HUES48 (cell line): Measurements from ENCODE around the gene TSPY8.
"Not testable (repeated sequence)": the region's sequence is repeated elsewhere in the genome, so short reads cannot be mapped to it uniquely, and the experiment has no call there.

Source experiments
- H3K27ac ChIP-seq: one replicate; pipeline ENCODE4 v1.7.0; 2013; ENCODE audit warnings: low read depth, low read length, inconsistent platforms
- H3K27me3 ChIP-seq: 2 replicates; pipeline ENCODE4 v1.6.1; 2013; ENCODE audit warnings: mild to moderate bottlenecking, low read length; ENCODE audit not compliant: control insufficient read depth, insufficient read depth
- H3K36me3 ChIP-seq: 2 replicates; pipeline ENCODE4 v1.6.1; 2013; ENCODE audit warnings: low read length; ENCODE audit not compliant: control insufficient read depth, insufficient read depth
- H3K4me1 ChIP-seq: 2 replicates; pipeline ENCODE4 v1.6.1; 2013; ENCODE audit warnings: mild to moderate bottlenecking, low read length; ENCODE audit not compliant: control insufficient read depth, insufficient read depth
- H3K4me3 ChIP-seq: 2 replicates; pipeline ENCODE4 v1.5.1; 2013; ENCODE audit warnings: mild to moderate bottlenecking, low read depth, low read length
- H3K9ac ChIP-seq: 2 replicates; pipeline ENCODE4 v1.6.1; 2013; ENCODE audit warnings: mild to moderate bottlenecking, low read depth, low read length, moderate library complexity
- H3K9me3 ChIP-seq: 2 replicates; pipeline ENCODE4 v1.6.1; 2013; ENCODE audit warnings: low read length; ENCODE audit not compliant: control insufficient read depth, insufficient read depth

Gene TSPY8

GRCh38 chrY:9357497-9357896, at the start of gene TSPY8:
Gene TSPY8 (plus strand): TSS chrY:9357797. CDS start chrY:9357843, 46 bp downstream.
- not testable (repeated sequence) for H3K27me3 ChIP-seq, H3K36me3 ChIP-seq, H3K9me3 ChIP-seq

GRCh38 chrY:9320996-9321395, 36.6 kb upstream of the TSPY8 start:
- Histone ChIP-seq H3K9me3 (no peaks in the 10 kb centered on the region), H3K4me1 (no peaks in the 10 kb centered on the region), H3K27ac (no peak overlapping the region), H3K27me3 (no peaks in the 10 kb centered on the region), H3K4me3 (no peak overlapping the region), H3K36me3 (no peaks in the 10 kb centered on the region), H3K9ac (no peak overlapping the region)

More at GRCh38 chrY:9357497-9357896, at the start of gene TSPY8:
- H3K4me1 ChIP-seq, H3K27ac ChIP-seq, H3K9ac ChIP-seq, H3K4me3 ChIP-seq: not testable (repeated sequence)

GRCh38 chrY:9337164-9337563, 20.4 kb upstream of the TSPY8 start, which contains the start of gene TSPY4:
Gene TSPY4 (plus strand): TSS chrY:9337464. CDS start chrY:9337510, 46 bp downstream.
- H3K27ac ChIP-seq, H3K36me3 ChIP-seq: not testable (repeated sequence)

GRCh38 chrY:9396527-9396926, 38.9 kb downstream of the TSPY8 start:
- H3K36me3 ChIP-seq, H3K4me1 ChIP-seq, H3K27ac ChIP-seq, H3K9ac ChIP-seq, H3K9me3 ChIP-seq, H3K4me3 ChIP-seq, H3K27me3 ChIP-seq: not testable (repeated sequence)

More at GRCh38 chrY:9337164-9337563, 20.4 kb upstream of the TSPY8 start, which contains the start of gene TSPY4:
- not testable (repeated sequence) for H3K9me3 ChIP-seq, H3K4me1 ChIP-seq, H3K9ac ChIP-seq, H3K4me3 ChIP-seq, H3K27me3 ChIP-seq

GRCh38 chrY:9398121-9398520, 40.5 kb downstream of the TSPY8 start, which contains the start of gene TSPY3:
Gene TSPY3 (plus strand): TSS chrY:9398421. CDS start chrY:9398467, 46 bp downstream.
- not testable (repeated sequence) for H3K27ac ChIP-seq, H3K9ac ChIP-seq, H3K9me3 ChIP-seq, H3K36me3 ChIP-seq, H3K4me3 ChIP-seq, H3K27me3 ChIP-seq, H3K4me1 ChIP-seq
